Upper lobe of left lung (tissue), 6 donors: Measurements from ENCODE around the gene ROBO1. TPM values are rescaled to one million over a fixed set of nuclear protein-coding genes. Genes with fewer than 3 reads are reported as not detected.
A peak's percentile ranks its signal among the peaks of the same experiment; 100 is the strongest.

Experiments
- ATAC-seq, 2 donors: fragments of 200-7000 bp; cut with Tn5 transposase; one replicate each; pipeline ENCODE4 v1.9.1; 2022; ENCODE audit warnings: mild to moderate bottlenecking in 2 of 2, moderate library complexity in 2 of 2; ENCODE audit not compliant: low FRiP score in 2 of 2
- DNase-seq, 2 donors: peaks; one replicate each; pipeline ENCODE4 v3.0.0-alpha.2; 2019 to 2020
- H3K27ac ChIP-seq, 4 donors: fragments of 200-600 bp; sonication (generic); one replicate each; pipeline ENCODE4 v1.5.1; 2016 to 2019
- H3K27me3 ChIP-seq, 4 donors: fragments of 200-600 bp; sonication (generic); one replicate each; pipeline ENCODE4 v1.5.1; 2017 to 2019
- H3K36me3 ChIP-seq, 4 donors: fragments of 200-600 bp; sonication (generic); one replicate each; pipeline ENCODE4 v1.5.1; 2016 to 2019
- H3K4me1 ChIP-seq, 4 donors: fragments of 200-600 bp; sonication (generic); one replicate each; pipeline ENCODE4 v1.5.1; 2018 to 2019
- H3K4me3 ChIP-seq, 4 donors: fragments of 200-600 bp; sonication (generic); one replicate each; pipeline ENCODE4 v1.5.1; 2017 to 2019; ENCODE audit warnings: mild to moderate bottlenecking in 2 of 4, moderate library complexity in 1 of 4
- H3K9me3 ChIP-seq, 4 donors: fragments of 200-600 bp; sonication (generic); one replicate each; pipeline ENCODE4 v1.5.1; 2018 to 2019
- CTCF ChIP-seq, 6 experiments: fragments of 450-650 bp in 4 of 6; fragments of 200-600 bp in 2 of 6; sonication (generic) in 2 of 6; IDR thresholded peaks; one replicate each; pipeline ENCODE4 v1.5.1; 2016 to 2019; ENCODE audit warnings: antibody characterized with exemption in 6 of 6
- EP300 ChIP-seq, 4 donors: sonication (generic); formaldehyde crosslinking; IDR thresholded peaks; one replicate each; pipeline ENCODE4 v1.5.1; 2017; ENCODE audit warnings: antibody characterized with exemption in 4 of 4, control low read depth in 2 of 4
- POLR2A ChIP-seq, 4 donors: fragments of 450-650 bp; IDR thresholded peaks; one replicate each; pipeline ENCODE4 v1.5.1; 2016 to 2017; ENCODE audit warnings: antibody characterized with exemption in 4 of 4, mild to moderate bottlenecking in 2 of 4
- POLR2AphosphoS5 ChIP-seq, 2 donors: sonication (generic); formaldehyde crosslinking; IDR thresholded peaks; one replicate each; pipeline ENCODE4 v1.5.1; 2017; ENCODE audit warnings: antibody characterized with exemption in 2 of 2
- WGBS, 2 donors: methylation state at CpG; one replicate each; pipeline ENCODE4 v1.1.5; 2017 to 2018; 5-methylcytosine and 5-hydroxymethylcytosine counted together
- total RNA-seq, 6 donors: library from RNA; depleted of rRNA in 4 of 6; stranded (reverse); fragments of >200 nt in 4 of 6; gene quantifications; one replicate each; pipeline versions ENCODE4 v1.1.0 to v1.2.1, GENCODE V29; 2016 to 2021
- donor health status: DM: no; HTN: no; CAD: no; lungs with moderate emphysema.
- donor health status: DM: no; HTN: yes; CAD: no; lungs with severe emphysema.

Gene ROBO1
- total RNA-seq, 6 donors from 2014 or later = 10.5 to 29.0 (median 18.0) TPM

- H3K9me3 ChIP-seq = no peaks in the 10 kb centered on the region
- no peak for ATAC-seq
- H3K4me1 ChIP-seq = no peaks in the 10 kb centered on the region
Observed at GRCh38 chr3:79367066-79367465, 400.7 kb downstream of the ROBO1 start.

GRCh38 chr3:79366414-79366813, 401.4 kb downstream of the ROBO1 start:
- 55 to 66% methylated on average over 8 of the region's 8 CpGs for WGBS, 2 donors
- Histone ChIP-seq H3K36me3 (no peaks in the 10 kb centered on the region), H3K27ac (no peak overlapping the region), H3K4me1 (no peaks in the 10 kb centered on the region), H3K9me3 (no peaks in the 10 kb centered on the region), H3K4me3 (no peak overlapping the region), H3K27me3 (no peaks in the 10 kb centered on the region)
- TF ChIP-seq POLR2AphosphoS5 (IDR thresholded peaks at IDR 0.05) (no peak), EP300 (IDR thresholded peaks at IDR 0.05) (no peak), POLR2A (IDR thresholded peaks at IDR 0.05) (no peak), CTCF (IDR thresholded peaks at IDR 0.05) (no peak)
- no peak for DNase-seq
- ATAC-seq = no peak

More at GRCh38 chr3:79367066-79367465, 400.7 kb downstream of the ROBO1 start:
- no peaks in the 10 kb centered on the region for H3K27me3 ChIP-seq
- H3K27ac ChIP-seq = no peak overlapping the region
- DNase-seq = no peak
- H3K4me3 ChIP-seq = no peak overlapping the region
- H3K36me3 ChIP-seq = no peaks in the 10 kb centered on the region
- TF ChIP-seq CTCF (IDR thresholded peaks at IDR 0.05) (no peak), POLR2A (IDR thresholded peaks at IDR 0.05) (no peak)

GRCh38 chr3:79364784-79365183, 403.0 kb downstream of the ROBO1 start:
- H3K9me3 ChIP-seq = no peaks in the 10 kb centered on the region
- H3K27me3 ChIP-seq = no peaks in the 10 kb centered on the region
- no peaks in the 10 kb centered on the region for H3K36me3 ChIP-seq
- no peaks in the 10 kb centered on the region for H3K4me1 ChIP-seq
- WGBS, 2 donors = 83 to 84% methylated on average over 5 of the region's 5 CpGs
- H3K27ac ChIP-seq = no peak overlapping the region
- no peak for TF ChIP-seq EP300 (IDR thresholded peaks at IDR 0.05)
- no peak for TF ChIP-seq POLR2A (IDR thresholded peaks at IDR 0.05)
- TF ChIP-seq CTCF (IDR thresholded peaks at IDR 0.05) = no peak
- no peak overlapping the region for H3K4me3 ChIP-seq
- DNase-seq (no peak), ATAC-seq (no peak)

- H3K36me3 ChIP-seq = no peaks in the 10 kb centered on the region
- 72 to 78% methylated on average over 3 of the region's 3 CpGs for WGBS, 2 donors
- H3K27me3 ChIP-seq = no peaks in the 10 kb centered on the region
- no peak for ATAC-seq
- H3K4me1 ChIP-seq = no peaks in the 10 kb centered on the region
- no peak overlapping the region for H3K4me3 ChIP-seq
- DNase-seq = no peak
- H3K27ac ChIP-seq = no peak overlapping the region
- no peaks in the 10 kb centered on the region for H3K9me3 ChIP-seq
- TF ChIP-seq EP300 (IDR thresholded peaks at IDR 0.05) (no peak), POLR2AphosphoS5 (IDR thresholded peaks at IDR 0.05) (no peak), CTCF (IDR thresholded peaks at IDR 0.05) (no peak), POLR2A (IDR thresholded peaks at IDR 0.05) (no peak)
Observed at GRCh38 chr3:79362571-79363270, 405.1 kb downstream of the ROBO1 start.

- Histone ChIP-seq H3K27me3 (no peaks in the 10 kb centered on the region), H3K36me3 (no peaks in the 10 kb centered on the region), H3K4me3 (no peak overlapping the region), H3K4me1 (no peaks in the 10 kb centered on the region), H3K9me3 (no peaks in the 10 kb centered on the region), H3K27ac (no peak overlapping the region)
- peak in 1 of 2 donors; percentile 68 for ATAC-seq
- no peak for TF ChIP-seq POLR2A (IDR thresholded peaks at IDR 0.05)
- peak in 5 of 6 experiments; percentile 30 to 46 (median 37) for TF ChIP-seq CTCF (IDR thresholded peaks at IDR 0.05)
- no peak for DNase-seq
- WGBS, 2 donors = 21 to 22% methylated on average over 7 of the region's 7 CpGs
Observed at GRCh38 chr3:79361748-79362378, 405.9 kb downstream of the ROBO1 start.
